ENCODE data around the gene VWA5A.
A peak's percentile ranks its signal among the peaks of the same experiment; 100 is the strongest.

- TF ChIP-seq, protein P1, sequence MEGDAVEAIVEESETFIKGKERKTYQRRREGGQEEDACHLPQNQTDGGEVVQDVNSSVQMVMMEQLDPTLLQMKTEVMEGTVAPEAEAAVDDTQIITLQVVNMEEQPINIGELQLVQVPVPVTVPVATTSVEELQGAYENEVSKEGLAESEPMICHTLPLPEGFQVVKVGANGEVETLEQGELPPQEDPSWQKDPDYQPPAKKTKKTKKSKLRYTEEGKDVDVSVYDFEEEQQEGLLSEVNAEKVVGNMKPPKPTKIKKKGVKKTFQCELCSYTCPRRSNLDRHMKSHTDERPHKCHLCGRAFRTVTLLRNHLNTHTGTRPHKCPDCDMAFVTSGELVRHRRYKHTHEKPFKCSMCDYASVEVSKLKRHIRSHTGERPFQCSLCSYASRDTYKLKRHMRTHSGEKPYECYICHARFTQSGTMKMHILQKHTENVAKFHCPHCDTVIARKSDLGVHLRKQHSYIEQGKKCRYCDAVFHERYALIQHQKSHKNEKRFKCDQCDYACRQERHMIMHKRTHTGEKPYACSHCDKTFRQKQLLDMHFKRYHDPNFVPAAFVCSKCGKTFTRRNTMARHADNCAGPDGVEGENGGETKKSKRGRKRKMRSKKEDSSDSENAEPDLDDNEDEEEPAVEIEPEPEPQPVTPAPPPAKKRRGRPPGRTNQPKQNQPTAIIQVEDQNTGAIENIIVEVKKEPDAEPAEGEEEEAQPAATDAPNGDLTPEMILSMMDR (conservative IDR thresholded peaks at IDR 0.05 in 1 of 2, IDR thresholded peaks at IDR 0.05 in 1 of 2; ENCODE audit: low read depth in 1 of 2, low read length in 2 of 2), result peak; percentile 80 to 92
- no peak for TF ChIP-seq EZH2 (IDR thresholded peaks at IDR 0.05; ENCODE audit: low read length, missing control alignments)
These were observed 45.5 kb upstream of the VWA5A start for GRCh38 chr11:124069429-124070401.

Data from fibroblast of lung (primary cell).